Measurements from ENCODE around the gene UBQLNL.

UBQLNL gene

DNA sequence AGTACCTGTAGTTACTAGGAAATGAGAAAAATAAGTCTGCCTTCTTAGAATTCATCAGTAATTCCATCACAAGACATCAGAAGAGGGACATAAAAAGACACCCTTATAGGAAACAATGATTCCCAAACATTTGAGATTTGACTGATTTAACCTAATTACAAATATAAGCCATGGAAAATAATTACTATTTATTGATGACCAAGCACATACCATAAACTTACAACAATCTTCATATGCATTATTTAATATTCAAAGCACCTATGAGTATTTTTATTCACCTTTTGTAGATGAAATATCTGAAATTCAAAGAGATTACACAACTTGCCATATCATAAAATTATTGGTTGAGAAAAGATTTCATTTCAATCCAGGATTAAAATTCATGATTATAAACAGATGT, 42.6 kb downstream of the UBQLNL start:
- no peaks in the 10 kb centered on the region for H4K20me1 ChIP-seq (ENCODE audit: insufficient read depth, low read length)

DNA sequence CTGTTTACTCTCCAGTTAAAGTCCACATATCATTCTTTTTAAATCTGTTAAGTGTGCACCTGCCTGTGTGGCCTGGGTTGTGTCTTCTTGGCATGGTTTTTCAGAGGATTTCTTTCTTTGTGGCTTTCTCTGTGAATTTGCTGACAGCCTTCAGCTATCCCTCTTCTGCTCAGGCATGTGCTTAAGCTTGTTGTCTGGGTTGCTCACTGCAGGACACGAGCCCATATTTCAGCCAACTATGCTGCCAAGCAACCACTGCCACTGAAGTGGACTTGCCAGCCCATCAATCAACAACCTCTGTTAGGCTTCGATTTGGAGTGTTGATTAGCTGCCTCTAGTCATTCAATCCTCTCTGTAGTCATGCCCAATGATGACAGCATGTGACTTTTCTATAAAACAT, 49.0 kb downstream of the UBQLNL start:
- H3K9ac ChIP-seq (ENCODE audit: low read depth, low read length): no peak overlapping the region
- no peak overlapping the region for H2AFZ ChIP-seq (ENCODE audit: low read depth, low read length)
- H4K20me1 ChIP-seq (ENCODE audit: insufficient read depth, low read length): no peaks in the 10 kb centered on the region
- no peak overlapping the region for H3K4me2 ChIP-seq (ENCODE audit: insufficient read depth, low read length)
- TF ChIP-seq, protein P1, sequence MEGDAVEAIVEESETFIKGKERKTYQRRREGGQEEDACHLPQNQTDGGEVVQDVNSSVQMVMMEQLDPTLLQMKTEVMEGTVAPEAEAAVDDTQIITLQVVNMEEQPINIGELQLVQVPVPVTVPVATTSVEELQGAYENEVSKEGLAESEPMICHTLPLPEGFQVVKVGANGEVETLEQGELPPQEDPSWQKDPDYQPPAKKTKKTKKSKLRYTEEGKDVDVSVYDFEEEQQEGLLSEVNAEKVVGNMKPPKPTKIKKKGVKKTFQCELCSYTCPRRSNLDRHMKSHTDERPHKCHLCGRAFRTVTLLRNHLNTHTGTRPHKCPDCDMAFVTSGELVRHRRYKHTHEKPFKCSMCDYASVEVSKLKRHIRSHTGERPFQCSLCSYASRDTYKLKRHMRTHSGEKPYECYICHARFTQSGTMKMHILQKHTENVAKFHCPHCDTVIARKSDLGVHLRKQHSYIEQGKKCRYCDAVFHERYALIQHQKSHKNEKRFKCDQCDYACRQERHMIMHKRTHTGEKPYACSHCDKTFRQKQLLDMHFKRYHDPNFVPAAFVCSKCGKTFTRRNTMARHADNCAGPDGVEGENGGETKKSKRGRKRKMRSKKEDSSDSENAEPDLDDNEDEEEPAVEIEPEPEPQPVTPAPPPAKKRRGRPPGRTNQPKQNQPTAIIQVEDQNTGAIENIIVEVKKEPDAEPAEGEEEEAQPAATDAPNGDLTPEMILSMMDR (IDR thresholded peaks at IDR 0.05; ENCODE audit: borderline replicate concordance, extremely low read depth, low read length, poor library complexity, severe bottlenecking): no peak
- no peak for TF ChIP-seq EZH2 (IDR thresholded peaks at IDR 0.05; ENCODE audit: borderline replicate concordance, low read depth, low read length, severe bottlenecking)
- no peak overlapping the region for H3K27ac ChIP-seq (ENCODE audit: low read length)
- ATAC-seq (ENCODE audit: insufficient read depth, low read depth): no peak
- H3K9me3 ChIP-seq (ENCODE audit: insufficient read depth, low read length, severe bottlenecking): no peaks in the 10 kb centered on the region
- no peak overlapping the region for H3K4me3 ChIP-seq (ENCODE audit: low read depth in 1 of 2, low read length in 2 of 2)
- H3K79me2 ChIP-seq (ENCODE audit: insufficient read depth, low read length): no peaks in the 10 kb centered on the region
- no peaks in the 10 kb centered on the region for H3K36me3 ChIP-seq (ENCODE audit: insufficient read depth, low read length)
- no peak for DNase-seq
- H3K27me3 ChIP-seq (ENCODE audit: insufficient read depth, low read length, poor library complexity): peaks cover 7% of the 10 kb centered on the region
- H3K4me1 ChIP-seq (ENCODE audit: insufficient read depth, low read length): no peaks in the 10 kb centered on the region

More for the DNA sequence above, 42.6 kb downstream of the UBQLNL start:
- DNase-seq (no peak), ATAC-seq (ENCODE audit: insufficient read depth, low read depth) (no peak)
- no peaks in the 10 kb centered on the region for H3K79me2 ChIP-seq (ENCODE audit: insufficient read depth, low read length)
- H3K4me3 ChIP-seq (ENCODE audit: low read depth in 1 of 2, low read length in 2 of 2): no peak overlapping the region
- no peak overlapping the region for H3K4me2 ChIP-seq (ENCODE audit: insufficient read depth, low read length)
- no peak overlapping the region for H3K27ac ChIP-seq (ENCODE audit: low read length)
- no peak overlapping the region for H2AFZ ChIP-seq (ENCODE audit: low read depth, low read length)
- no peaks in the 10 kb centered on the region for H3K4me1 ChIP-seq (ENCODE audit: insufficient read depth, low read length)
- TF ChIP-seq EZH2 (IDR thresholded peaks at IDR 0.05; ENCODE audit: borderline replicate concordance, low read depth, low read length, severe bottlenecking): no peak
- TF ChIP-seq, protein P1 (IDR thresholded peaks at IDR 0.05; ENCODE audit: borderline replicate concordance, extremely low read depth, low read length, poor library complexity, severe bottlenecking): no peak
- H3K36me3 ChIP-seq (ENCODE audit: insufficient read depth, low read length): no peaks in the 10 kb centered on the region
- H3K9ac ChIP-seq (ENCODE audit: low read depth, low read length): no peak overlapping the region
- H3K9me3 ChIP-seq (ENCODE audit: insufficient read depth, low read length, severe bottlenecking): no peaks in the 10 kb centered on the region
- peaks cover 15% of the 10 kb centered on the region for H3K27me3 ChIP-seq (ENCODE audit: insufficient read depth, low read length, poor library complexity)
